Heart left ventricle (tissue), 16 donors: ENCODE data around the gene OR8B3. TPM values are rescaled to one million over a fixed set of nuclear protein-coding genes. Genes with fewer than 3 reads are reported as not detected.

Source experiments
- ATAC-seq, 4 donors: fragments of 200-7000 bp; cut with Tn5 transposase; one replicate each; pipeline ENCODE4 v1.9.1; 2020 to 2022; ENCODE audit warnings: moderate library complexity in 4 of 4, mild to moderate bottlenecking in 3 of 4, moderate number of reproducible peaks in 1 of 4
- DNase-seq, 5 donors: peaks; one replicate each; pipeline ENCODE4 v3.0.0-alpha.2; 2020
- H3K27ac ChIP-seq, 12 donors: fragments of 200-600 bp; sonication (generic) in 4 of 12; one replicate each; pipeline versions ENCODE4 v1.5.0 to v1.8.0; 2016 to 2022; ENCODE audit warnings: mild to moderate bottlenecking in 2 of 12
- H3K27me3 ChIP-seq, 9 donors: fragments of 200-600 bp; sonication (generic) in 2 of 9; one replicate each; pipeline versions ENCODE4 v1.5.1 to v1.8.0; 2016 to 2022; ENCODE audit warnings: mild to moderate bottlenecking in 3 of 9
- H3K36me3 ChIP-seq, 9 donors: fragments of 200-600 bp; sonication (generic) in 2 of 9; one replicate each; pipeline versions ENCODE4 v1.5.0 to v1.8.0; 2018 to 2022; ENCODE audit warnings: mild to moderate bottlenecking in 2 of 9
- H3K4me1 ChIP-seq, 12 donors: fragments of 200-600 bp; sonication (generic) in 4 of 12; one replicate each; pipeline versions ENCODE4 v1.5.0 to v1.8.0; 2016 to 2022; ENCODE audit warnings: mild to moderate bottlenecking in 3 of 12
- H3K4me3 ChIP-seq, 12 donors: fragments of 200-600 bp; sonication (generic) in 4 of 12; one replicate each; pipeline versions ENCODE4 v1.5.0 to v1.8.0; 2017 to 2022; ENCODE audit warnings: mild to moderate bottlenecking in 9 of 12, moderate library complexity in 4 of 12
- H3K9me3 ChIP-seq, 12 donors: fragments of 200-600 bp; sonication (generic) in 4 of 12; one replicate each; pipeline versions ENCODE4 v1.5.0 to v1.8.0; 2016 to 2022; ENCODE audit warnings: mild to moderate bottlenecking in 1 of 12
- POLR2A ChIP-seq, 2 donors: fragments of 450-650 bp; IDR thresholded peaks; one replicate each; pipeline ENCODE4 v1.6.1; 2017; ENCODE audit warnings: antibody characterized with exemption in 2 of 2, mild to moderate bottlenecking in 2 of 2, moderate library complexity in 2 of 2
- WGBS, 4 donors: extraction: QIAGEN DNeasy Blood & Tissue Kit in 2 of 4; methylation state at CpG; one replicate each; pipeline versions ENCODE4 v1.1.5 to v1.1.7; 2013 to 2018; 5-methylcytosine and 5-hydroxymethylcytosine counted together
- intact Hi-C, 10 donors: fragments of 100-400 bp; cut with DNase I; formaldehyde crosslinking; loops; one replicate each; pipeline versions ENCODE4 v1.11.1 to v1.14.2; 2022
- polyA plus RNA-seq, 2 donors: library from polyadenylated mRNA; stranded (reverse); fragments of 200-250 nt; gene quantifications; one replicate each; pipeline ENCODE4 v1.2.3, GENCODE V29; 2013
- total RNA-seq, 9 donors: library from RNA; depleted of rRNA in 2 of 9; stranded (reverse); fragments of >200 nt in 2 of 9; fragmentation: NEBNext Ultra II Directional in 3 of 9; extraction: Animal tissue kit (Norgen Biotek cat#: 25700) in 3 of 9; gene quantifications; one replicate each; pipeline versions ENCODE4 v1.1.0 to v1.2.4, GENCODE V29; 2016 to 2023
- TF ChIP-seq, protein P1 (sequence below), 12 donors: fragments of 200-600 bp; sonication (generic) in 4 of 12; IDR thresholded peaks; one replicate each; pipeline versions ENCODE4 v1.5.0 to v1.8.0; 2018 to 2022; ENCODE audit warnings: antibody characterized with exemption in 12 of 12, mild to moderate bottlenecking in 5 of 12
- donor health status: ischemic (EF 13 %, LVEDD 7.1; RV severe dilation, severe dysfunction).
- donor health status: healthy with polysubstance abuse.
- donor health status: DM: no; HTN: yes; CAD: no.
- donor health status: DM: no; HTN: no; CAD: no.
- donor health status: ischemic (EF 25% LVEDD 6.9; RV normal size, moderate dysfunction).
- donor health status: ischemic (EF 25% LVEDD 5.7; RV mildly dilated, moderate dysfunction).
- donor health status: healthy.
- donor health status: DM: yes; HTN: yes; CAD: no.
- donor health status: ischemic (EF 35%, LVEDD 5.7; RV mildly dilated, moderate dysfunction).
- donor health status: nonischemic (EF 11% LVEDD 7.7; RV severe dilation, severe dysfunction).
- donor health status: DM: yes; HTN: yes; CAD: no.
- donor health status: PGD.
- donor health status: ischemic (EF 29% LVEDD 5.4; RV normal size, mild dysfunction).
- donor health status: nonischemic (EF 23%, LVEDD 6.1; RV moderate dilation, normal function).

Gene OR8B3
- total and polyA plus RNA-seq, 11 donors = not detected

- DNase-seq (no peak), ATAC-seq (no peak)
- Histone ChIP-seq H3K4me3 (no peak overlapping the region), H3K36me3 (no peaks in the 10 kb centered on the region), H3K27me3 (no peaks in the 10 kb centered on the region), H3K27ac (no peak overlapping the region), H3K4me1 (no peaks in the 10 kb centered on the region), H3K9me3 (no peaks in the 10 kb centered on the region)
- intact Hi-C loops = loop anchor here in 2 of 10 donors (10.0 kb wide), 1 partner anchor 142 kb away; no protein-coding TSS in a partner anchor
- 32 to 43% (median 35%) methylated on average over 6 of the region's 6 CpGs for WGBS, 4 donors
- TF ChIP-seq POLR2A (IDR thresholded peaks at IDR 0.05) = no peak
- TF ChIP-seq, protein P1, sequence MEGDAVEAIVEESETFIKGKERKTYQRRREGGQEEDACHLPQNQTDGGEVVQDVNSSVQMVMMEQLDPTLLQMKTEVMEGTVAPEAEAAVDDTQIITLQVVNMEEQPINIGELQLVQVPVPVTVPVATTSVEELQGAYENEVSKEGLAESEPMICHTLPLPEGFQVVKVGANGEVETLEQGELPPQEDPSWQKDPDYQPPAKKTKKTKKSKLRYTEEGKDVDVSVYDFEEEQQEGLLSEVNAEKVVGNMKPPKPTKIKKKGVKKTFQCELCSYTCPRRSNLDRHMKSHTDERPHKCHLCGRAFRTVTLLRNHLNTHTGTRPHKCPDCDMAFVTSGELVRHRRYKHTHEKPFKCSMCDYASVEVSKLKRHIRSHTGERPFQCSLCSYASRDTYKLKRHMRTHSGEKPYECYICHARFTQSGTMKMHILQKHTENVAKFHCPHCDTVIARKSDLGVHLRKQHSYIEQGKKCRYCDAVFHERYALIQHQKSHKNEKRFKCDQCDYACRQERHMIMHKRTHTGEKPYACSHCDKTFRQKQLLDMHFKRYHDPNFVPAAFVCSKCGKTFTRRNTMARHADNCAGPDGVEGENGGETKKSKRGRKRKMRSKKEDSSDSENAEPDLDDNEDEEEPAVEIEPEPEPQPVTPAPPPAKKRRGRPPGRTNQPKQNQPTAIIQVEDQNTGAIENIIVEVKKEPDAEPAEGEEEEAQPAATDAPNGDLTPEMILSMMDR (IDR thresholded peaks at IDR 0.05) = peak in 7 of 12 donors; percentile 10 to 30 (median 26)
Measured at GRCh38 chr11:124442442-124442841, 43.6 kb upstream of the OR8B3 start.

GRCh38 chr11:124441519-124441918, 42.7 kb upstream of the OR8B3 start:
- intact Hi-C loops = loop anchor here in 2 of 10 donors (10.0 kb wide), 1 partner anchor 143 kb away; no protein-coding TSS in a partner anchor
- no peaks in the 10 kb centered on the region for H3K36me3 ChIP-seq
- no peaks in the 10 kb centered on the region for H3K4me1 ChIP-seq
- WGBS, 4 donors = 36 to 63% (median 55%) methylated on average over 6 to 7 of the region's 7 CpGs
- DNase-seq (no peak), ATAC-seq (no peak)
- H3K4me3 ChIP-seq = no peak overlapping the region
- no peaks in the 10 kb centered on the region for H3K27me3 ChIP-seq
- H3K27ac ChIP-seq = no peak overlapping the region
- no peaks in the 10 kb centered on the region for H3K9me3 ChIP-seq
- no peak for TF ChIP-seq POLR2A (IDR thresholded peaks at IDR 0.05)
- TF ChIP-seq, protein P1 (IDR thresholded peaks at IDR 0.05) = no peak

DNA sequence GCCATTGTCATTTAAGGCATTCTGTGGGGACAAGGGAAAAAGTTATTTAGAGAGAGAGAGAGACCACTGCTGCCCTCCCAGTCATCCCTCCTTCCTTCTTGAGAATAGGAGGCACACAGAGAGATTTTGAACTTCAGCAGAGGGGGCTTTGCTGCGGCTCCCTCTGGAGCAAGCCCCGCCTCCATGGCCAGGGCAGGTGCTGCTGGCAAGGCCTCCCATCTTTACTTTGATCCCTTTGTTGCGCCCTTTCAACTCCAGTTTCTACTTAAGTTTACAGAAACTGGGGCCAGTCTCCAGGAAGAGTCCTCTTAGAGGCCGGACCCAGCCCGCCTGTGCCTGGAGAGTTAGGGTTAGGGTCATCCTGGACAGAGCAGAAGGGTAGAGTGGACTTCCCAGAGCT, 42.3 kb upstream of the OR8B3 start:
- TF ChIP-seq, protein P1 (IDR thresholded peaks at IDR 0.05) = no peak
- TF ChIP-seq POLR2A (IDR thresholded peaks at IDR 0.05) = no peak
- 80 to 92% (median 88%) methylated on average over 3 to 5 of the region's 5 CpGs for WGBS, 4 donors
- Histone ChIP-seq H3K27ac (no peak overlapping the region), H3K27me3 (no peaks in the 10 kb centered on the region), H3K4me1 (no peaks in the 10 kb centered on the region), H3K9me3 (no peaks in the 10 kb centered on the region), H3K4me3 (no peak overlapping the region), H3K36me3 (no peaks in the 10 kb centered on the region)
- ATAC-seq = no peak
- no peak for DNase-seq
- intact Hi-C loops = loop anchor here in 2 of 10 donors (10.0 kb wide), 1 partner anchor 144 kb away; no protein-coding TSS in a partner anchor

- Histone ChIP-seq H3K27me3 (no peaks in the 10 kb centered on the region), H3K27ac (no peak overlapping the region), H3K36me3 (no peaks in the 10 kb centered on the region), H3K4me1 (no peaks in the 10 kb centered on the region), H3K9me3 (no peaks in the 10 kb centered on the region), H3K4me3 (no peak overlapping the region)
- ATAC-seq (no peak), DNase-seq (no peak)
- TF ChIP-seq, protein P1 (IDR thresholded peaks at IDR 0.05) = no peak
- no peak for TF ChIP-seq POLR2A (IDR thresholded peaks at IDR 0.05)
- intact Hi-C loops = loop anchor here in 2 of 10 donors (10.0 kb wide), 1 partner anchor 144 kb away; no protein-coding TSS in a partner anchor
- 82 to 89% (median 85%) methylated on average over 4 of the region's 4 CpGs for WGBS, 4 donors
Measured at GRCh38 chr11:124440608-124441007, 41.8 kb upstream of the OR8B3 start.
